C4-2B (cell line): Measurements from ENCODE around the gene KDM1A.

ENCODE experiments used
- CTCF ChIP-seq: fragments of 450-650 bp; conservative IDR thresholded peaks from 2 replicates; pipeline ENCODE4 v1.5.1; 2017; ENCODE audit warnings: mild to moderate bottlenecking
- ZFX ChIP-seq: fragments of 450-650 bp; IDR thresholded peaks from 2 replicates; pipeline ENCODE4 v1.6.1; 2017

GRCh38 chr1:23057301-23057700 lies 38.0 kb downstream of the KDM1A start:
- TF ChIP-seq CTCF, result no peak
- TF ChIP-seq ZFX, result no peak
